Adrenal gland (tissue), 12 donors: ENCODE data around the gene TMEM63A. TPM values are rescaled to one million over a fixed set of nuclear protein-coding genes. Genes with fewer than 3 reads are reported as not detected.

Experiments
- DNase-seq, 7 donors: peaks; one replicate each; pipeline ENCODE4 v3.0.0-alpha.2; 2019 to 2020
- H3K27ac ChIP-seq, 5 donors: fragments of 200-600 bp; sonication (generic) in 4 of 5; 1 replicate in 3 of 5; 2 replicates in 2 of 5; pipeline versions ENCODE4 v1.5.1 to v1.8.0; 2016 to 2020; ENCODE audit warnings: mild to moderate bottlenecking in 1 of 5
- H3K27me3 ChIP-seq: fragments of 200-600 bp; 2 replicates; pipeline ENCODE4 v1.8.0; 2021
- H3K36me3 ChIP-seq, 2 donors: fragments of 200-600 bp; replicated peaks in 1 of 2; 1 replicate in 1 of 2; 2 replicates in 1 of 2; pipeline versions ENCODE4 v1.5.1 to v1.8.0; 2018 to 2022
- H3K4me1 ChIP-seq, 2 donors: fragments of 200-600 bp; replicated peaks in 1 of 2; 1 replicate in 1 of 2; 2 replicates in 1 of 2; pipeline versions ENCODE4 v1.5.1 to v1.8.0; 2018 to 2021
- H3K4me3 ChIP-seq, 4 donors: fragments of 200-600 bp; sonication (generic) in 3 of 4; one replicate each; pipeline ENCODE4 v1.5.1; 2016 to 2018
- H3K9me3 ChIP-seq, 3 donors: fragments of 200-600 bp; sonication (generic) in 1 of 3; replicated peaks in 1 of 3; 1 replicate in 2 of 3; 2 replicates in 1 of 3; pipeline versions ENCODE4 v1.5.1 to v1.8.0; 2016 to 2021
- POLR2A ChIP-seq, 2 donors: fragments of 450-650 bp; IDR thresholded peaks; one replicate each; pipeline ENCODE4 v1.6.1; 2017; ENCODE audit warnings: antibody characterized with exemption in 2 of 2, mild to moderate bottlenecking in 2 of 2, moderate library complexity in 1 of 2
- WGBS, 4 donors: extraction: QIAGEN DNeasy Blood & Tissue Kit in 2 of 4; methylation state at CpG; one replicate each; pipeline versions ENCODE4 v1.1.5 to v1.1.7; 2013 to 2017; 5-methylcytosine and 5-hydroxymethylcytosine counted together
- intact Hi-C, 2 donors: fragments of 100-400 bp; cut with DNase I; formaldehyde crosslinking; loops; one replicate each; pipeline versions ENCODE4 v1.14.1 to v1.15.0; 2022 to 2023
- polyA plus RNA-seq, 3 donors: library from polyadenylated mRNA; stranded (reverse); fragments of 200-250 nt in 2 of 3; fragments of 350-450 nt in 1 of 3; fragmentation: Illumina TruSeq in 1 of 3; extraction: RNeasy Lipid Tissue Mini Kit (QIAGEN cat#74804) in 1 of 3; gene quantifications; one replicate each; pipeline ENCODE4 v1.2.3, GENCODE V29; 2013 to 2014
- total RNA-seq, 9 donors: library from RNA; depleted of rRNA in 4 of 9; stranded (reverse); fragments of >200 nt in 4 of 9; fragments of 120-200 nt in 1 of 9; fragmentation: NEBNext Ultra II Directional in 1 of 9; extraction: Animal tissue kit (Norgen Biotek cat#: 25700) in 1 of 9; gene quantifications; one replicate each; pipeline versions ENCODE4 v1.1.0 to v1.2.4, GENCODE V29; 2013 to 2023
- TF ChIP-seq, protein P1 (sequence below), 6 experiments: fragments of 450-650 bp in 4 of 6; fragments of 200-600 bp in 2 of 6; sonication (generic) in 1 of 6; IDR thresholded peaks; 1 replicate in 5 of 6; 2 replicates in 1 of 6; pipeline versions ENCODE4 v1.5.1 to v1.8.0; 2016 to 2021; ENCODE audit warnings: antibody characterized with exemption in 6 of 6, mild to moderate bottlenecking in 2 of 6, moderate library complexity in 1 of 6
- donor health status: healthy with polysubstance abuse.
- donor health status: Bipolar disorder and iron deficiency.
- donor health status: DM: yes; HTN: yes; CAD: no.
- donor health status: DM: no; HTN: no; CAD: no.
- donor health status: DM: no; HTN: no; CAD: no.
- donor health status: DM: yes; HTN: yes; CAD: no.

The TMEM63A gene
- total and polyA plus RNA-seq, 12 donors = 13.9 to 96.9 (median 52.3) TPM

GRCh38 chr1:225835856-225836255 is 46.3 kb downstream of the TMEM63A start:
- H3K9me3 ChIP-seq = no peaks in the 10 kb centered on the region
- no peaks in the 10 kb centered on the region for H3K27me3 ChIP-seq
- peaks cover 0 to 84% of the 10 kb centered on the region in 2 donors for H3K36me3 ChIP-seq
- TF ChIP-seq POLR2A (IDR thresholded peaks at IDR 0.05) = no peak
- TF ChIP-seq, protein P1, sequence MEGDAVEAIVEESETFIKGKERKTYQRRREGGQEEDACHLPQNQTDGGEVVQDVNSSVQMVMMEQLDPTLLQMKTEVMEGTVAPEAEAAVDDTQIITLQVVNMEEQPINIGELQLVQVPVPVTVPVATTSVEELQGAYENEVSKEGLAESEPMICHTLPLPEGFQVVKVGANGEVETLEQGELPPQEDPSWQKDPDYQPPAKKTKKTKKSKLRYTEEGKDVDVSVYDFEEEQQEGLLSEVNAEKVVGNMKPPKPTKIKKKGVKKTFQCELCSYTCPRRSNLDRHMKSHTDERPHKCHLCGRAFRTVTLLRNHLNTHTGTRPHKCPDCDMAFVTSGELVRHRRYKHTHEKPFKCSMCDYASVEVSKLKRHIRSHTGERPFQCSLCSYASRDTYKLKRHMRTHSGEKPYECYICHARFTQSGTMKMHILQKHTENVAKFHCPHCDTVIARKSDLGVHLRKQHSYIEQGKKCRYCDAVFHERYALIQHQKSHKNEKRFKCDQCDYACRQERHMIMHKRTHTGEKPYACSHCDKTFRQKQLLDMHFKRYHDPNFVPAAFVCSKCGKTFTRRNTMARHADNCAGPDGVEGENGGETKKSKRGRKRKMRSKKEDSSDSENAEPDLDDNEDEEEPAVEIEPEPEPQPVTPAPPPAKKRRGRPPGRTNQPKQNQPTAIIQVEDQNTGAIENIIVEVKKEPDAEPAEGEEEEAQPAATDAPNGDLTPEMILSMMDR (IDR thresholded peaks at IDR 0.05) = no peak
- WGBS, 4 donors = 15 to 35% (median 34%) methylated on average over 3 of the region's 3 CpGs
- intact Hi-C loops = no loop called here
- H3K4me3 ChIP-seq = no peak overlapping the region
- DNase-seq = peak; percentile 73 to 93 (median 89)
- H3K4me1 ChIP-seq = peaks cover 21 to 22% of the 10 kb centered on the region in 2 donors
- H3K27ac ChIP-seq = peak overlapping the region in 4 of 5 donors; percentile 2 to 81 (median 62)

DNA sequence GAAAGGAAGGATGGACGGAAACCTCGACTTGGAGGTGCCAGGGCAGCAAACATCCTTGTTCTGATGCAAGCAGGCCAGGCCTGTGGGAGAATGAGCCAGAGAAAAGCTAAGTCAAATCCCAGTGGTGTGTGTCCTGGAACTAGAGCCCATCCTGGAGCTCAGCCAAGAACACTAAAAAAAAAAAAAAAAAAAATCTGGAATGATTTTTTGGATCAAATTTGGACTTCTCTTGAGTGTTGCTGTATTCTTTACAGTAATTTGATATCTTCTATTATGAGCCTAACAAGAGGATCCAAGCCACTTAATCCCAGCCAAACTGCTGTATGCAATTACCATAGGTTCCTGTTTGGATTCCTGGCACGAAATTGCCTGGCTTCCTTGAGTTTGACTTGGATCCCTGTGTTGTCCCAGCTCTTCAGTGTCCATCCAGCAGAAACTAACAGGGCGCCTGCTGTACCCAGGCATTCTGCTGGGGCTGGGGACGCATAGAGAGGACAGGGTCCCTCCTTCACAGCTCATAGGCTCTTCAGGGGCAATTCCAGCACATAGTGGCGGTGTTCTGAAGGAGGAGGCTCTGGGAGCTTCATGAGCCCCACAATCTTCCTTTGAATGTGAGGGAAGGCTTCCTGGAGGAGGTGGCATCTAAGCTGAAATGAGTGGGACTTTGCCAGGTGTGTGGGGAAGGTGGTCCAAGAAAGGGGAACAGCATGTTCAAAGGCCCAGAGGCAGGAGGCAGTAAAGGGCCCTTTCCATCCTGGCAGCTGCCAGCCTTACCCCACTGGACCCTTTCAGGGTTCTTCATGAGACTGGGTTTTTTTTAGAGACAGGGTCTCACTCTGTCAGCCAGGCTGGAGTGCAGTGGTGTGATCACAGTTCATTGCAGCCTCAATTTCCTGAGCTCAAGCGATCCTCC is 47.5 kb downstream of the TMEM63A start:
- H3K4me3 ChIP-seq = no peak overlapping the region
- H3K9me3 ChIP-seq = no peaks in the 10 kb centered on the region
- DNase-seq = peak in 6 of 7 donors; percentile 75 to 86 (median 83)
- TF ChIP-seq, protein P1 (IDR thresholded peaks at IDR 0.05) = no peak
- peak in 1 of 2 donors; percentile 39 for TF ChIP-seq POLR2A (IDR thresholded peaks at IDR 0.05)
- intact Hi-C loops = no loop called here
- H3K4me1 ChIP-seq = peaks cover 21 to 22% of the 10 kb centered on the region in 2 donors
- H3K27me3 ChIP-seq = no peaks in the 10 kb centered on the region
- H3K36me3 ChIP-seq = peaks cover 0 to 84% of the 10 kb centered on the region in 2 donors
- WGBS, 4 donors = 47 to 67% (median 58%) methylated on average over 4 to 7 of the region's 7 CpGs
- peak overlapping the region; percentile 18 to 81 (median 62) for H3K27ac ChIP-seq

GRCh38 chr1:225830841-225831240 is 51.3 kb downstream of the TMEM63A start:
- Histone ChIP-seq H3K36me3 (peaks cover 0 to 59% of the 10 kb centered on the region in 2 donors), H3K4me3 (no peak overlapping the region), H3K9me3 (no peaks in the 10 kb centered on the region), H3K27me3 (no peaks in the 10 kb centered on the region), H3K27ac (no peak overlapping the region), H3K4me1 (peaks cover 37 to 41% of the 10 kb centered on the region in 2 donors)
- intact Hi-C loops = no loop called here
- WGBS, 4 donors = 87 to 89% (median 88%) methylated on average over 6 of the region's 6 CpGs
- peak in 1 of 7 donors; percentile 10 for DNase-seq
- TF ChIP-seq, protein P1 (IDR thresholded peaks at IDR 0.05) = no peak
- TF ChIP-seq POLR2A (IDR thresholded peaks at IDR 0.05) = no peak

DNA sequence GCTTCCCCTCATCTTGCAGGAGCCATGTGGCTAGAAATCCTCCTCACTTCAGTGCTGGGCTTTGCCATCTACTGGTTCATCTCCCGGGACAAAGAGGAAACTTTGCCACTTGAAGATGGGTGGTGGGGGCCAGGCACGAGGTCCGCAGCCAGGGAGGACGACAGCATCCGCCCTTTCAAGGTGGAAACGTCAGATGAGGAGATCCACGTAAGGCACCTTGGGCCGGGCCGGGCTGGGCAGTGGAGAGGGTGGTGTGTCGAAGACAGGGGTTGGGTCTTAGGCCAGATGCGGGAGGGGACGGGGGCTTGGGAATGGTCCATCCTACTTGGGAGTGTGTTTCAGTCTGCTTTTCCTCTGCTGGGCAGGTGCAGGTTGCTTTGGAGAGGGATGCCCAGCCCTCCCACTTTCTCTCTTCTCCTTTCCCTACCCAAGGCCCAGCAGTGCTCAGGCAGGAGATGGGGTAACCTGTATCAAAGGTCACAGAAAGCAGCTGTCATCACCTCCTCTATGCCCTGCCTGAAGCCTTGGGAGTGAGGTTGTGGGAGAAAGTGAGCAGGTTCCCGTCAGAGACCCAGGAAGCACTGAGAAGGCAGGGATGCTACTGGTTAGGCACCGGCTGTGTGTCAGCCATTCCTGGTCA is 53.4 kb downstream of the TMEM63A start:
- TF ChIP-seq, protein P1 (IDR thresholded peaks at IDR 0.05) = no peak
- no peak for TF ChIP-seq POLR2A (IDR thresholded peaks at IDR 0.05)
- peaks cover 0 to 51% of the 10 kb centered on the region in 2 donors for H3K36me3 ChIP-seq
- intact Hi-C loops = no loop called here
- no peak overlapping the region for H3K4me3 ChIP-seq
- peak in 1 of 7 donors; percentile 29 for DNase-seq
- no peaks in the 10 kb centered on the region for H3K9me3 ChIP-seq
- peak overlapping the region in 3 of 5 donors; percentile 46 to 98 (median 53) for H3K27ac ChIP-seq
- peaks cover 46 to 48% of the 10 kb centered on the region in 2 donors for H3K4me1 ChIP-seq
- H3K27me3 ChIP-seq = no peaks in the 10 kb centered on the region
- WGBS, 4 donors = 83 to 89% (median 86%) methylated on average over 13 to 14 of the region's 14 CpGs
